PC-3 (cell line): ENCODE data around the gene NOL8. TPM values are rescaled to one million over a fixed set of nuclear protein-coding genes. Genes with fewer than 3 reads are reported as not detected.

ENCODE experiments used
- ATAC-seq: fragments of 200-7000 bp; cut with Tn5 transposase; 2 replicates; pipeline ENCODE4 v1.9.1; 2020; ENCODE audit warnings: mild to moderate bottlenecking, moderate library complexity
- BruUV-seq: library from RNA; stranded (reverse); fragments of 400-500 nt; replicated peaks from 2 replicates; lab custom pipeline; 2021; lab: Mats Ljungman, UMichigan
- CTCF ChIA-PET: fragments of 300-600 bp; sonication (Branson Sonifier 250); formaldehyde crosslinking; loops from one replicate; lab custom pipeline; 2022; ENCODE audit warnings: antibody characterized with exemption; lab: Charles Lee
- POLR2A ChIA-PET: fragments of 300-600 bp; sonication (Branson Sonifier 250); formaldehyde crosslinking; loops from one replicate; lab custom pipeline; 2022; ENCODE audit warnings: antibody characterized with exemption; ENCODE audit not compliant: unreplicated experiment; lab: Charles Lee
- DNase-seq: peaks from one replicate; pipeline ENCODE4 v3.0.0-alpha.2; 2015
- H2AFZ ChIP-seq: fragments of 300-600 bp; sonication (generic); 2 replicates; pipeline ENCODE4 v1.6.0; 2016; ENCODE audit warnings: antibody characterized with exemption, low read length
- H3F3A ChIP-seq: fragments of 300-600 bp; sonication (generic); one replicate; pipeline ENCODE4 v1.6.0; 2017; ENCODE audit warnings: antibody characterized with exemption, low read length, control low read depth, mild to moderate bottlenecking; ENCODE audit not compliant: unreplicated experiment
- H3K27ac ChIP-seq: fragments of 300-600 bp; sonication (generic); 2 replicates; pipeline ENCODE4 v1.5.1; 2016; ENCODE audit warnings: mild to moderate bottlenecking, low read length
- H3K27me3 ChIP-seq: fragments of 300-600 bp; sonication (generic); 2 replicates; pipeline ENCODE4 v1.6.1; 2016; ENCODE audit warnings: low read length, mixed read lengths
- H3K36me3 ChIP-seq: fragments of 300-600 bp; sonication (generic); 2 replicates; pipeline ENCODE4 v1.6.1; 2016; ENCODE audit warnings: low read depth, mixed run types, low read length, mixed read lengths
- H3K4me1 ChIP-seq: fragments of 300-600 bp; sonication (generic); 2 replicates; pipeline ENCODE4 v1.5.1; 2016; ENCODE audit warnings: low read length; ENCODE audit not compliant: insufficient read depth
- H3K4me2 ChIP-seq: fragments of 300-600 bp; sonication (generic); 2 replicates; pipeline ENCODE4 v1.6.0; 2016; ENCODE audit warnings: low read length
- H3K4me3 ChIP-seq: fragments of 300-600 bp; sonication (generic); 2 replicates; pipeline ENCODE4 v1.5.1; 2016; ENCODE audit warnings: mild to moderate bottlenecking, low read length, mixed read lengths
- H3K79me2 ChIP-seq: fragments of 300-600 bp; sonication (generic); 2 replicates; pipeline ENCODE4 v1.6.1; 2017; ENCODE audit warnings: low read length, mixed read lengths
- H3K9ac ChIP-seq: fragments of 300-600 bp; sonication (generic); 2 replicates; pipeline ENCODE4 v1.6.0; 2016; ENCODE audit warnings: mild to moderate bottlenecking, low read length
- H3K9me2 ChIP-seq: fragments of 300-600 bp; sonication (generic); replicated peaks from 2 replicates; pipeline ENCODE4 v1.6.1; 2016; ENCODE audit warnings: mixed run types, low read length, mixed read lengths
- H3K9me3 ChIP-seq: fragments of 300-600 bp; sonication (generic); 2 replicates; pipeline ENCODE4 v1.6.1; 2016; ENCODE audit warnings: low read length, mixed read lengths
- H4K20me1 ChIP-seq: fragments of 300-600 bp; sonication (generic); 2 replicates; pipeline ENCODE4 v1.6.1; 2016; ENCODE audit warnings: low read length, mixed read lengths
- EZH2 ChIP-seq: fragments of 300-600 bp; sonication (generic); IDR thresholded peaks from one replicate; pipeline ENCODE4 v1.6.1; 2017; ENCODE audit warnings: antibody characterized with exemption, mild to moderate bottlenecking, low read length; ENCODE audit not compliant: unreplicated experiment
- EZH2phosphoT487 ChIP-seq: fragments of 300-600 bp; sonication (generic); IDR thresholded peaks from 2 replicates; pipeline ENCODE4 v1.6.1; 2018; ENCODE audit warnings: mild to moderate bottlenecking, antibody characterized with exemption, low read length, borderline replicate concordance
- intact Hi-C: fragments of 100-400 bp; cut with micrococcal nuclease; formaldehyde crosslinking; loops from 2 replicates; pipeline ENCODE4 v1.9.0; 2023
- total RNA-seq: library from RNA; depleted of rRNA; stranded (reverse); fragments of >200 nt; gene quantifications from 2 replicates; pipeline ENCODE4 v1.2.3, GENCODE V29; 2014
- TF ChIP-seq, protein P1 (sequence below): fragments of 300-600 bp; sonication (generic); conservative IDR thresholded peaks from 2 replicates; pipeline ENCODE4 v1.5.1; 2017; ENCODE audit warnings: antibody characterized with exemption, low read depth, mild to moderate bottlenecking, low read length

The NOL8 gene
- total RNA-seq, 1 experiment from 2014 or later = 21.0 TPM

DNA sequence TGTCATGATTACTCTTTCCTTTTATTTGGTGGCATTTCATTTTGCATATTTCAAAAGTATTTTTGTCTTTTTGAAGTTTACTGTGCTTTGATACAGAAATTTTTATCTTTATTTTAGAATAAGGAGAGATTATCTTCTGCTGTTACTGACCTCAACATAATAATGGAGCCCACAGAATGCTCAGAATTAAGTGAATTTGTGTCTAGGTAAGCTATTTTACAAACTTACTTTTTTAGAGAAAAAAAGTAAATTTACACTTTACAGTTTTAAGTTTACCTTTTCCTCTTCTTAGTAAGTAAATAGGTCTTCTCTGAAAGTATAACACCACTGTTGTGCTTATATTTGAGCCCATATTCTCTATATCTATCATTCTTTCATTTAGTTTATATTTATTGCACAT, 20.4 kb upstream of the NOL8 start:
- ChIA-PET POLR2A (no interaction called here), CTCF (no interaction called here)
- ATAC-seq (no peak), DNase-seq (no peak)
- H3K9me3 ChIP-seq = no peaks in the 10 kb centered on the region
- no TSS peak for BruUV-seq
- no peaks in the 10 kb centered on the region for H3F3A ChIP-seq
- intact Hi-C loops = no loop called here
- H3K9ac ChIP-seq = no peak overlapping the region
- H3K9me2 ChIP-seq = no peaks in the 10 kb centered on the region
- no peak overlapping the region for H2AFZ ChIP-seq
- no peaks in the 10 kb centered on the region for H3K27me3 ChIP-seq
- no peak overlapping the region for H3K4me2 ChIP-seq
- no peak overlapping the region for H3K27ac ChIP-seq
- H4K20me1 ChIP-seq = no peaks in the 10 kb centered on the region
- H3K4me3 ChIP-seq = no peak overlapping the region
- H3K79me2 ChIP-seq = no peaks in the 10 kb centered on the region
- no peaks in the 10 kb centered on the region for H3K4me1 ChIP-seq
- no peak for TF ChIP-seq EZH2
- TF ChIP-seq, protein P1, sequence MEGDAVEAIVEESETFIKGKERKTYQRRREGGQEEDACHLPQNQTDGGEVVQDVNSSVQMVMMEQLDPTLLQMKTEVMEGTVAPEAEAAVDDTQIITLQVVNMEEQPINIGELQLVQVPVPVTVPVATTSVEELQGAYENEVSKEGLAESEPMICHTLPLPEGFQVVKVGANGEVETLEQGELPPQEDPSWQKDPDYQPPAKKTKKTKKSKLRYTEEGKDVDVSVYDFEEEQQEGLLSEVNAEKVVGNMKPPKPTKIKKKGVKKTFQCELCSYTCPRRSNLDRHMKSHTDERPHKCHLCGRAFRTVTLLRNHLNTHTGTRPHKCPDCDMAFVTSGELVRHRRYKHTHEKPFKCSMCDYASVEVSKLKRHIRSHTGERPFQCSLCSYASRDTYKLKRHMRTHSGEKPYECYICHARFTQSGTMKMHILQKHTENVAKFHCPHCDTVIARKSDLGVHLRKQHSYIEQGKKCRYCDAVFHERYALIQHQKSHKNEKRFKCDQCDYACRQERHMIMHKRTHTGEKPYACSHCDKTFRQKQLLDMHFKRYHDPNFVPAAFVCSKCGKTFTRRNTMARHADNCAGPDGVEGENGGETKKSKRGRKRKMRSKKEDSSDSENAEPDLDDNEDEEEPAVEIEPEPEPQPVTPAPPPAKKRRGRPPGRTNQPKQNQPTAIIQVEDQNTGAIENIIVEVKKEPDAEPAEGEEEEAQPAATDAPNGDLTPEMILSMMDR = no peak
- TF ChIP-seq EZH2phosphoT487 = no peak
- H3K36me3 ChIP-seq = no peaks in the 10 kb centered on the region

DNA sequence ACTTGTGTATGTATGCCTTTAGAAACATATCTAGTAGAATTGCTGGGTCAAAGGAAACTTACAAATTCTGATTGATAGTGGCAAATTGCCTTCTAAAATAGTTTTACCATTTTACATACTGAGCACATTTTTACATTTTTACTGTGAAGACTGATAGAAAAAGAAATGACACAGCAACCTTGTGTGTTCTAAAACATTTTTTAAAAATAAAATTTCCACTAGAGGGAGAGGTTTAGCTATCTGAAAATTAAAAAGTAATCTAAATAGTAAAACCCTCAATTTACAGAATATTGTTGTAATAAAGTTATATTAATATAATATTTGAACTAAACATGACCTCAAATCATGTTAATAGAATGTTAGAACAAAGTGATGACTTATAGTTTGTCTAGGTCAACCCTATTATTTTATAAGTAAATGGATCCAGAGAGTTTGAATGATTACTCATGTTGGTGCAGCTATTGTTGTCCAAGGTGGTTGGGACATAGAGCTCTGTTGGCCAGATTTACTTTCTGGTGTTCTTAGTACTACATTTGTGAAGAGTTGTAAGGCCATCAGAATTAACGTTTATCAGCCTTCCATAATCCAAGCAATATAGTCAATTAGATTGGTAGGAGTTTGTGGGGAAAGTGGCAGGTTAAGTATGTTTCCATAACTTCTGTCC, 17.8 kb upstream of the NOL8 start:
- Histone ChIP-seq H3F3A (no peaks in the 10 kb centered on the region), H3K4me2 (no peak overlapping the region), H3K27me3 (no peaks in the 10 kb centered on the region), H2AFZ (no peak overlapping the region), H3K4me1 (no peaks in the 10 kb centered on the region), H4K20me1 (no peaks in the 10 kb centered on the region), H3K79me2 (no peaks in the 10 kb centered on the region), H3K36me3 (peaks cover 19% of the 10 kb centered on the region), H3K4me3 (no peak overlapping the region), H3K9me3 (no peaks in the 10 kb centered on the region), H3K9ac (no peak overlapping the region), H3K9me2 (no peaks in the 10 kb centered on the region), H3K27ac (no peak overlapping the region)
- ATAC-seq = peak; percentile 61
- ChIA-PET POLR2A (no interaction called here), CTCF (interaction anchor here (0.6 to 1.6 kb wide), 4 partner anchors 9 to 282 kb away, joined by 3 to 8 read pairs (median 6); no protein-coding TSS in a partner anchor)
- no TSS peak for BruUV-seq
- no peak for TF ChIP-seq EZH2phosphoT487
- TF ChIP-seq, protein P1 = no peak; the same call in 1 of the 2 replicates
- no peak for TF ChIP-seq EZH2
- DNase-seq = peak; percentile 19
- intact Hi-C loops = loop anchor here (1.0 to 5.0 kb wide), 2 partner anchors 97 to 289 kb away; no protein-coding TSS in a partner anchor

DNA sequence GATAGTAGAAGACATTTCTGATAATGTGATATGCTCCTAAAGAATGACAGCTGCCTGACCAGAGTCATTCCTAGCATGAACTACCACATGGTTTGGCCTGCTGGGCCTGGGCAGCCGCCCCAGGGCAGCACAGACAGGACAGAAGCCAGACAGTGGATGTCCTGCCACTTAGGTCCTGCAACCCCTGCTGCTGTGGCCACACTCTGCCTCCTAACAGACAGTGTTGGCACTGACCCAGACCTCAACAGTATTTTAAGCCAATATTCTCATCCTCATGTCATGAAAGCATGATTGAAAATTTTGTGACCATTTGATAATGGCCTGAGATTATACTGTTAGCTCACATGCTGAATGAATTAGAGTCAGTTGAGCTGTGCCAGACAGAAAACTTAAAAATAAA, 16.4 kb upstream of the NOL8 start:
- Histone ChIP-seq H3K79me2 (no peaks in the 10 kb centered on the region), H4K20me1 (no peaks in the 10 kb centered on the region), H3K9me3 (no peaks in the 10 kb centered on the region), H3K27me3 (no peaks in the 10 kb centered on the region), H3K27ac (no peak overlapping the region), H3K4me1 (no peaks in the 10 kb centered on the region), H2AFZ (no peak overlapping the region), H3K4me2 (no peak overlapping the region), H3K36me3 (peaks cover 19% of the 10 kb centered on the region), H3K9ac (no peak overlapping the region), H3F3A (no peaks in the 10 kb centered on the region), H3K9me2 (no peaks in the 10 kb centered on the region), H3K4me3 (no peak overlapping the region)
- TF ChIP-seq, protein P1 = no peak
- intact Hi-C loops = loop anchor here (5.0 kb wide), 1 partner anchor 291 kb away; no protein-coding TSS in a partner anchor
- no TSS peak for BruUV-seq
- POLR2A ChIA-PET = no interaction called here
- ATAC-seq (no peak), DNase-seq (no peak)
- CTCF ChIA-PET = no interaction called here
